ENCODE data around the gene GXYLT1. TPM values are rescaled to one million over a fixed set of nuclear protein-coding genes. Genes with fewer than 3 reads are reported as not detected.

GXYLT1 gene
- total RNA-seq, 2 experiments from 2014 or later: 5.3 to 6.3 TPM

GRCh38 chr12:42097971-42098370 lies 46.7 kb downstream of the GXYLT1 start:
- ChIA-PET POLR2A (no interaction called here), CTCF (interaction anchor here (1.2 to 1.5 kb wide), 2 partner anchors 74 to 103 kb away, joined by 3 to 4 read pairs; no protein-coding TSS in a partner anchor)
- TF ChIP-seq CTCF (IDR thresholded peaks at IDR 0.05): no peak
- Mint-ChIP-seq H3K27me3 (no peaks in the 10 kb centered on the region), H3K9me3 (no peaks in the 10 kb centered on the region), H3K4me1 (ENCODE audit: low read depth) (peaks cover 39% of the 10 kb centered on the region), H3K27ac (peak overlapping the region; percentile 92), H3K36me3 (ENCODE audit: low read depth) (peaks cover 17% of the 10 kb centered on the region), H3K4me3 (peak overlapping the region; percentile 79)
- intact Hi-C loops (cut with micrococcal nuclease): no loop called here
- ATAC-seq (peak; percentile 82), DNase-seq (peak; percentile 40)

GRCh38 chr12:42094277-42094676 lies 50.4 kb downstream of the GXYLT1 start:
- ChIA-PET POLR2A (interaction anchor here (0.8 to 1.0 kb wide), 2 partner anchors 10 to 12 kb away, joined by 3 read pairs; no protein-coding TSS in a partner anchor), CTCF (interaction anchor here (0.8 to 0.9 kb wide), 2 partner anchors 238 to 279 kb away, joined by 3 to 4 read pairs; no protein-coding TSS in a partner anchor)
- H3K27me3 Mint-ChIP-seq: no peaks in the 10 kb centered on the region
- intact Hi-C loops (cut with micrococcal nuclease): no loop called here
- DNase-seq (peak; percentile 47), ATAC-seq (peak; percentile 84)
- peaks cover 27% of the 10 kb centered on the region for H3K36me3 Mint-ChIP-seq (ENCODE audit: low read depth)
- TF ChIP-seq CTCF (IDR thresholded peaks at IDR 0.05): no peak
- peak overlapping the region; percentile 43 for H3K4me3 Mint-ChIP-seq
- H3K27ac Mint-ChIP-seq: no peak overlapping the region
- peaks cover 51% of the 10 kb centered on the region for H3K4me1 Mint-ChIP-seq (ENCODE audit: low read depth)
- H3K9me3 Mint-ChIP-seq: no peaks in the 10 kb centered on the region

- Mint-ChIP-seq H3K36me3 (ENCODE audit: low read depth) (peaks cover 23% of the 10 kb centered on the region), H3K27me3 (no peaks in the 10 kb centered on the region), H3K27ac (no peak overlapping the region), H3K4me1 (ENCODE audit: low read depth) (peaks cover 37% of the 10 kb centered on the region), H3K4me3 (no peak overlapping the region), H3K9me3 (no peaks in the 10 kb centered on the region)
- no peak for TF ChIP-seq CTCF (IDR thresholded peaks at IDR 0.05)
- intact Hi-C loops (cut with micrococcal nuclease): no loop called here
- no peak for DNase-seq
- CTCF ChIA-PET: no interaction called here
- POLR2A ChIA-PET: no interaction called here
- ATAC-seq: no peak
These were observed 52.9 kb downstream of the GXYLT1 start for GRCh38 chr12:42091769-42092168.

- intact Hi-C loops (cut with micrococcal nuclease): no loop called here
- Mint-ChIP-seq H3K27ac (no peak overlapping the region), H3K27me3 (no peaks in the 10 kb centered on the region), H3K4me3 (no peak overlapping the region), H3K36me3 (ENCODE audit: low read depth) (peaks cover 21% of the 10 kb centered on the region), H3K4me1 (ENCODE audit: low read depth) (peaks cover 28% of the 10 kb centered on the region), H3K9me3 (no peaks in the 10 kb centered on the region)
- CTCF ChIA-PET: no interaction called here
- DNase-seq: no peak
- TF ChIP-seq CTCF (IDR thresholded peaks at IDR 0.05): no peak
- no peak for ATAC-seq
- POLR2A ChIA-PET: no interaction called here
These were observed 53.8 kb downstream of the GXYLT1 start for GRCh38 chr12:42090899-42091298.

- ChIA-PET CTCF (no interaction called here), POLR2A (no interaction called here)
- Mint-ChIP-seq H3K4me3 (no peak overlapping the region), H3K4me1 (ENCODE audit: low read depth) (no peaks in the 10 kb centered on the region), H3K27ac (no peak overlapping the region), H3K36me3 (ENCODE audit: low read depth) (peaks cover 11% of the 10 kb centered on the region), H3K9me3 (no peaks in the 10 kb centered on the region), H3K27me3 (no peaks in the 10 kb centered on the region)
- TF ChIP-seq CTCF (IDR thresholded peaks at IDR 0.05): no peak
- no peak for DNase-seq
- ATAC-seq: no peak
- intact Hi-C loops (cut with micrococcal nuclease): no loop called here
These were observed 58.6 kb downstream of the GXYLT1 start for GRCh38 chr12:42086031-42086430.
